ENCODE measurements around the gene PRDM15. TPM values are rescaled to one million over a fixed set of nuclear protein-coding genes. Genes with fewer than 3 reads are reported as not detected.

PRDM15 gene
- total and polyA plus RNA-seq, 8 donors, result 0.92 to 44.6 (median 3.4) TPM

- H3K36me3 ChIP-seq, result no peaks in the 10 kb centered on the region
- H3K27me3 ChIP-seq, result peaks cover 5 to 70% (median 13%) of the 10 kb centered on the region in 3 donors
- no peaks in the 10 kb centered on the region for H3K9me3 ChIP-seq
- TF ChIP-seq POLR2A (IDR thresholded peaks at IDR 0.05), result no peak
- TF ChIP-seq EP300 (IDR thresholded peaks at IDR 0.05), result no peak
- no peak for TF ChIP-seq CTCF (IDR thresholded peaks at IDR 0.05)
- TF ChIP-seq POLR2AphosphoS5 (IDR thresholded peaks at IDR 0.05), result no peak
- H3K4me1 ChIP-seq, result peaks cover 16 to 21% (median 18%) of the 10 kb centered on the region in 4 donors
- intact Hi-C loops (cut with DNase I; ENCODE audit: low total_unique reads), result no loop called here
- WGBS, 5 donors, result 16 to 45% (median 33%) methylated on average over 18 of the region's 18 CpGs
- peak overlapping the region in 3 of 5 donors; percentile 32 to 35 (median 34) for H3K27ac ChIP-seq
- H3K4me3 ChIP-seq, result no peak overlapping the region
- DNase-seq, result peak; percentile 85 to 89
Measured at GRCh38 chr21:41783476-41784180, 95.5 kb downstream of the PRDM15 start.

- DNase-seq, result no peak
- peaks cover 25 to 31% (median 27%) of the 10 kb centered on the region in 4 donors for H3K4me1 ChIP-seq
- intact Hi-C loops (cut with DNase I; ENCODE audit: low total_unique reads), result no loop called here
- H3K9me3 ChIP-seq, result no peaks in the 10 kb centered on the region
- 71 to 88% (median 82%) methylated on average over 2 of the region's 2 CpGs for WGBS, 5 donors
- no peak overlapping the region for H3K4me3 ChIP-seq
- TF ChIP-seq POLR2AphosphoS5 (IDR thresholded peaks at IDR 0.05), result no peak
- TF ChIP-seq CTCF (IDR thresholded peaks at IDR 0.05), result no peak
- TF ChIP-seq EP300 (IDR thresholded peaks at IDR 0.05), result no peak
- no peak for TF ChIP-seq POLR2A (IDR thresholded peaks at IDR 0.05)
- H3K27ac ChIP-seq, result no peak overlapping the region
- no peaks in the 10 kb centered on the region for H3K36me3 ChIP-seq
- peaks cover 5 to 72% (median 19%) of the 10 kb centered on the region in 3 donors for H3K27me3 ChIP-seq
Measured at GRCh38 chr21:41781050-41781410, 98.1 kb downstream of the PRDM15 start.

- intact Hi-C loops (cut with DNase I; ENCODE audit: low total_unique reads), result no loop called here
- peaks cover 5 to 75% (median 22%) of the 10 kb centered on the region in 3 donors for H3K27me3 ChIP-seq
- WGBS, 5 donors, result 53 to 65% (median 54%) methylated on average over 1 of the region's 1 CpG
Measured at GRCh38 chr21:41780337-41781049, 98.7 kb downstream of the PRDM15 start.

More at GRCh38 chr21:41780337-41781049, 98.7 kb downstream of the PRDM15 start:
- peaks cover 25 to 31% (median 27%) of the 10 kb centered on the region in 4 donors for H3K4me1 ChIP-seq
- TF ChIP-seq CTCF (IDR thresholded peaks at IDR 0.05), result no peak
- no peak for TF ChIP-seq POLR2A (IDR thresholded peaks at IDR 0.05)
- no peak for TF ChIP-seq POLR2AphosphoS5 (IDR thresholded peaks at IDR 0.05)
- TF ChIP-seq EP300 (IDR thresholded peaks at IDR 0.05), result no peak
- no peaks in the 10 kb centered on the region for H3K9me3 ChIP-seq
- no peaks in the 10 kb centered on the region for H3K36me3 ChIP-seq
- no peak overlapping the region for H3K4me3 ChIP-seq
- no peak for DNase-seq
- no peak overlapping the region for H3K27ac ChIP-seq

Measured in stomach (tissue), 9 donors.